SKM-1 treated with dmso at 0.1 percent for 144 hours (cell line): ENCODE measurements around the gene CD164L2.

Experiments used
- DNase-seq: peaks from one replicate; lab custom pipeline; 2025; ENCODE audit not compliant: unreplicated experiment; lab: John Stamatoyannopoulos, UW

The CD164L2 gene

GRCh38 chr1:27365372-27366112, 17.6 kb downstream of the CD164L2 start:
- peak; percentile 85 for DNase-seq

- no peak for DNase-seq
Measured at GRCh38 chr1:27364696-27365371, 18.3 kb downstream of the CD164L2 start.

- DNase-seq: no peak
Measured at GRCh38 chr1:27363766-27364695, 19.1 kb downstream of the CD164L2 start.

GRCh38 chr1:27361553-27361952, 21.6 kb downstream of the CD164L2 start:
- no peak for DNase-seq

GRCh38 chr1:27361044-27361402, 22.1 kb downstream of the CD164L2 start:
- no peak for DNase-seq

GRCh38 chr1:27360159-27361043, 22.7 kb downstream of the CD164L2 start:
- no peak for DNase-seq

GRCh38 chr1:27359822-27360158, 23.3 kb downstream of the CD164L2 start:
- DNase-seq: no peak

GRCh38 chr1:27358928-27359313, 24.2 kb downstream of the CD164L2 start:
- DNase-seq: no peak

- no peak for DNase-seq
Measured at GRCh38 chr1:27358038-27358927, 24.9 kb downstream of the CD164L2 start.

- DNase-seq: peak; percentile 63
Measured at GRCh38 chr1:27357281-27358037, 25.7 kb downstream of the CD164L2 start.

GRCh38 chr1:27356619-27357280, 26.4 kb downstream of the CD164L2 start:
- DNase-seq: no peak

GRCh38 chr1:27356277-27356618, 26.9 kb downstream of the CD164L2 start:
- no peak for DNase-seq

- no peak for DNase-seq
Measured at GRCh38 chr1:27355683-27356082, 27.4 kb downstream of the CD164L2 start.

- no peak for DNase-seq
Measured at GRCh38 chr1:27353629-27354028, 29.5 kb downstream of the CD164L2 start.

GRCh38 chr1:27353166-27353565, 30.0 kb downstream of the CD164L2 start:
- DNase-seq: no peak

- no peak for DNase-seq
Measured at GRCh38 chr1:27351541-27352107, 31.5 kb downstream of the CD164L2 start.

- DNase-seq: no peak
Measured at GRCh38 chr1:27350663-27351540, 32.2 kb downstream of the CD164L2 start.
